Measurements from ENCODE around the gene HAS3.
"Not testable (repeated sequence)": the region's sequence is repeated elsewhere in the genome, so short reads cannot be mapped to it uniquely, and the experiment has no call there.

Gene HAS3

GRCh38 chr16:69116906-69117305 lies 11.5 kb downstream of the HAS3 start:
- no peak for DNase-seq (ENCODE audit: low read depth)

DNA sequence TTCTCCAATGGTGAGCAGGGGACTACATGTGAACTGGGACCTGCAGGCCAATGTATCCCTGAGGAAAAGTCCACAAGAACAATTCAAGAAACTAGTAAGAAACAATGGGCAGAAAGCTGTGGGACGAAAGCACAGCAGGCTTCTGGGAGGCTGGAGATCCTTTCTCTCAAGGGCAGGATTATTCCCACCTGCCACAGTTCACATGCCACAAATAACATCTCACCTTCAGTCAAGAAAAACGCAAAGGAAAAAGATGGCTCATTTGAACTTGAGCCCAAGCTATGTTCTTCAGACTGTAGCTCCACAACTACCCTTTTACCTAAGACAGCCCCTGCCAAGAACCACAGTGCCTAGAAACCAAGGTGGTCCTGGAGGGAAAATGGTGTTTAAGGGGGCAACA lies 13.0 kb downstream of the HAS3 start:
- no peak for DNase-seq (ENCODE audit: low read depth)

GRCh38 chr16:69118994-69119393 lies 13.5 kb downstream of the HAS3 start:
- DNase-seq (ENCODE audit: low read depth): no peak

- no peak for DNase-seq (ENCODE audit: low read depth)
Measured at GRCh38 chr16:69119536-69119935, 14.1 kb downstream of the HAS3 start.

- DNase-seq (ENCODE audit: low read depth): no peak
Measured at GRCh38 chr16:69120096-69120664, 14.7 kb downstream of the HAS3 start.

GRCh38 chr16:69123910-69124309 lies 18.5 kb downstream of the HAS3 start:
- DNase-seq (ENCODE audit: low read depth): no peak

DNA sequence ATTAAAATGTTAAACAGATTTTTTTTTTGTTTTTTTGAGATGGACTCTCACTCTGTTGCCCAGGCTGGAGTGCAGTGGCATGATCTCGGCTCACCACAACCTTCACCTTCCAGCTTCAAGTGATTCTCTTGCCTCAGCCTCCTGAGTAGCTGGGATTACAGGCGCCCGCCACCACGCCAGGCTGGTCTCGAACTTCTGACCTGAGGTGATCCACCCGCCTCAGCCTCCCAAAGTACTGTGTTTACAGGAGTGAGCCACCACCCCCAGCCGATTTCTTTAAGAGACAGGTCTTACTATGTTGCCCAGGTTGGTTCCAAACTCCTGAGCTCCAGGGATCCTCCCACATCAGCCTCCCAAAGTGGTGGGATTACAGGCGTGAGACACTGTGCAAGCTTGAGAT lies 19.0 kb downstream of the HAS3 start:
- not testable (repeated sequence) for DNase-seq (ENCODE audit: low read depth)

GRCh38 chr16:69124961-69125360 lies 19.5 kb downstream of the HAS3 start:
- not testable (repeated sequence) for DNase-seq (ENCODE audit: low read depth)

- no peak for DNase-seq (ENCODE audit: low read depth)
Measured at GRCh38 chr16:69126221-69126620, 20.8 kb downstream of the HAS3 start.

GRCh38 chr16:69126801-69127200 lies 21.3 kb downstream of the HAS3 start:
- not testable (repeated sequence) for DNase-seq (ENCODE audit: low read depth)

GRCh38 chr16:69127966-69128510 lies 22.6 kb downstream of the HAS3 start:
- DNase-seq (ENCODE audit: low read depth): no peak

DNA sequence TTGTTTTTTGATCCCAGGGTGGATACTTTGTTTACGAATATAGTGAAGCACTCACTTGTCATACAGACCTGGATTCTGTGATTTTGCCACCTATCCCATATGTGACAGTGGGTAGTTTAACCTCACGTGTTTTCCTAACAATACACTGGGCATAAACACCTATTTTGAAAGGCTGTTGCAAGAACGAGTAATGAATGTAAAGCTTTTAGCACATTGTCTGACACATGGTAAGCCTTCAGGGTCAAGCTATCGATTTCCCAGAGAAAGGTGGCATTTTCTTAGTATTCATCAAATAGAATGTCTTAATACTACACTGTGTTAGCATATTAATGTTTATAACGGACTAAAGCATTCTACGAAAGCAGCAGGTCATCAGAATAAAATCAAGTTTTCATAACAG lies 25.0 kb downstream of the HAS3 start:
- DNase-seq (ENCODE audit: low read depth): no peak

- DNase-seq (ENCODE audit: low read depth): no peak
Measured at GRCh38 chr16:69131167-69131838, 25.9 kb downstream of the HAS3 start.

DNA sequence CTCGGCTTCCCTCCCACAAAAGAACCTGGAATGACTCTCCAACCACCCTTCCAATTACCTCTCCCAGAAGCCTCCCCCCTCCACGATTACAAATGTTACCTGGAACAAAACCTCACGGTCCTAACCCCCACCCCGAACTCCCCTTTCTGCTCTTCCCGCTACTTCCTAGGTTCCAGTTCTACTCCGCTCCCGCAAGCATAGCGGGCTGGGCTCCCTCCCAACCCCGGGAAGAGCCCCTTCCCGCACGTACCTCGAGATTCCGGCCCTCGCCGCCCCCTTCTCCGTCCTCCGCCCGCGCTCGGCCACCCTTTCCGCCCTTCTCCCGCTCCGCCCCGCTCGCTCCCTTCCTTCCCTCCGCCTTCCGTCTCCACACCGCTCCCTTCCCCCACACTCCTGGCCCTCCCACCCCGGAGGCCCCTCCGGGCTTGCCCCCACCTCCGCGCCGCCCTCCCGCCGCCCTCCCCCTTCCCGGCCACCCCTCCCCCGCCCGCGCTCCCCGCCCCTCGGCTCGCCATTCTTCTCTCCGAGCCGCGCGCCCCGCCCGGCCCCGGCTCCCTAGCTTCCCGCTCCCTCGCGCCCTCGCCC lies 26.5 kb downstream of the HAS3 start:
- DNase-seq (ENCODE audit: low read depth): peak; percentile 53

DNA sequence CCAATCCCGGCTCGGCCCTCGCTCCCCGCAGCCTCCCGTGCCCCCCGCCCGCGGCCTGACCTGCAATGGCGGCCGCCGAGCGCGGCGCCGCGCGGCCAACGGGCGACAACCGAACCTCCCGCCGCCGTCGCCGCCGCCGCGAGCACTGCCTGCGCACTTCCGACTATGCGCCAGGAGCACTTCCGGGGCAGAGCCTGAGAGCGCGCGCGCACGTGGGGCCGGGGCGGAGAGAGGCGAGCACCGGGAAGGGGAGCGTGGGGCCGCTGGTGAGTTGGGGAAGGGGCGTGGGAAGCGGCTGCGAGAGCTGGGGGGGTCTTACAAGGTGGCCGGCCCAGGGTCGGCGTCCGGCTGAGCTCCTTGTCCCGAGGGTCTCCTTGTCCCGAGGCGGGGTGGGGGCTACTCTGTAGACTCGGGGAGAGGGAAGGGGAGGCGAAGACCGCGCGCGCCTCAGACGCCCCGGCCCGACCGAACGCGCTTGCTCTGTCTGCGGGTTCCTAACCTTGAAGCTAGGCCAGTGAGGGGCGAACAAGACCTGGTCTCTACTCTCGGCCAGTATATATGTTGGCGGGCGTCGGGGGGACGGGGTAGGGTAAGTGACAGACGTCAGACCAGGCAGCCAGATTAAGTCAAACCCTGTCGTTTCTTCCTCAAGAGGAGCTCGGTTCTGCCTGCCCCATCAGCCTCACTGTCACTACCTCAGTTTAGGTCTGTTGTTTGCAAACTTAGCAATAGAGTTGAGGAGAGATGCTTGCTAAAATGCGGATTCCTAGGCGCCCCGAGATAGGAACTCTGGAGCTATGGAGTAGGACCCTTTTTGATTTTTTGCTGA lies 27.2 kb downstream of the HAS3 start, which contains the start of the genes CHTF8 and UTP4:
TSS of gene CHTF8 (minus strand) at position 165 of the 829 bp plus-strand sequence. CDS start 11,130 bp downstream, outside the sequence.
TSS of gene UTP4 (plus strand) at position 226 of the 829 bp plus-strand sequence. CDS start 811 bp downstream, outside the sequence.
- peak; percentile 79 for DNase-seq (ENCODE audit: low read depth)

GRCh38 chr16:69133373-69133954 lies 28.0 kb downstream of the HAS3 start:
- no peak for DNase-seq (ENCODE audit: low read depth)

- no peak for DNase-seq (ENCODE audit: low read depth)
Measured at GRCh38 chr16:69138608-69139007, 33.2 kb downstream of the HAS3 start.

- not testable (repeated sequence) for DNase-seq (ENCODE audit: low read depth)
Measured at GRCh38 chr16:69139464-69139863, 34.0 kb downstream of the HAS3 start.

GRCh38 chr16:69141014-69141413 lies 35.6 kb downstream of the HAS3 start:
- no peak for DNase-seq (ENCODE audit: low read depth)

DNA sequence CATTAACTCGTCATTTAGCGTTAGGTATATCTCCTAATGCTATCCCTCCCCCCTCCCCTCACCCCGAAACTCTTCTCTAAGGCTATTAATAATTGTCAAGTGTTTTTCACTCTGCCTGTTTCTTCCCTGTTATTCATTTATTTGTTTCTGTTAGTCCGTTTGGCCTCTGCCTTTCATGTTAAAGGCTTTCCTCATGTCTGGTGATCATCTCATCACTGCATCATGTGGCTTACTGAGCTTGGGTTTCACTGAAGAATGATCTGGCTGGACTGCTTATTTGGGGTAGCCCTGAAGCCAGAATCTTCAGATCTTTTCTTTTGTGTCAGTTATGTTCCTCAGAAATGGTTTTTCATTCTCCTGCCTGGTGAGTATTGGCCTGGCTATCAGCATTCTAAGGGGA lies 36.5 kb downstream of the HAS3 start:
- no peak for DNase-seq (ENCODE audit: low read depth)

DNA sequence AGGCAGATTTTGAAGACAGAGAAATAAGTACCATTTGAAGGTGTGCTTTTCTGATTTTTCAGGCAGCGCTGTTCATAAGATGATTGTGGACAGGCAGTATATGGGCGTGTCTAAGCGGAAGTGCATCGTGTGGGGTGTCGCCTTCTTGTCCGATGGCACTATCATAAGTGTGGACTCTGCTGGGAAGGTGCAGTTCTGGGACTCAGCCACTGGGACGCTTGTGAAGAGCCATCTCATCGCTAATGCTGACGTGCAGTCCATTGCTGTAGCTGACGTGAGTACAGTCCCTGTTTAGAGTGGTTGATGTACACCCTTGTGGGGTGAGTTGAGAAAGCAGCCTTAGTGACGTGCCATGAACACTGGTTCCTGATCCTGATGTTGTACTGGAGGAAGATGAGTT lies 37.7 kb downstream of the HAS3 start:
- DNase-seq (ENCODE audit: low read depth): no peak

DNA sequence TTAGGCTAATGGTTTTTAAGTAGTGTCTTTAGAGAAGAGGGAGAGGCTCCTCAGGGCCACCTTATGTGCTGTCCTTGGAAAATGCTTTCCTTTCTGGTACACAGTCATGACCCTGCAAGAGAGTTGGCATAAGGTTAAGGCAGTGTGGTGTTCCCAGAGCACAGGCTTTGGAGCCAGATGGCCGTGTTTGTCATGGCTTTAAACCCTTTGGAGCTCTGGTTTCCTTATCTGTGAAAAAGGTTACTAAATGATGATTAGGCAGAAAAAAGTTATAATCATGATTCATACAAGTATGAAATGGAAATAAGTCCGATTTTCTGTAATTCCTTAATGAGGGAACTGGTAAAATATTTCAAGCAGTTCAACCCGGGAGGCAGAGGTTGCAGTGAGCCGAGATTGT lies 40.2 kb downstream of the HAS3 start:
- no peak for DNase-seq (ENCODE audit: low read depth)

All from activated T-helper 1 cell treated with Interleukin-2 at 50 U/mL for 16 hours (primary cell).